OCI-LY1 (cell line): ENCODE measurements around the gene STXBP3.

ENCODE experiments used
- CTCF ChIP-seq: fragments of 200-600 bp; sonication (generic), shearing (Covaris generic); IDR thresholded peaks from 2 replicates; pipeline ENCODE4 v1.5.1; 2017; ENCODE audit warnings: mild to moderate bottlenecking, antibody characterized with exemption, low read length, moderate library complexity, mixed read lengths
- EZH2 ChIP-seq: fragments of 200-600 bp; sonication (generic), shearing (Covaris generic); IDR thresholded peaks from 2 replicates; pipeline ENCODE4 v1.8.0; 2017; ENCODE audit warnings: borderline replicate concordance, mixed run types, mild to moderate bottlenecking, antibody characterized with exemption, low read length, moderate library complexity, mixed read lengths

- TF ChIP-seq CTCF (no peak), EZH2 (no peak)
Observed at GRCh38 chr1:108848806-108849205, 102.3 kb downstream of the STXBP3 start.
